ENCODE measurements around the gene HMGB1. TPM values are rescaled to one million over a fixed set of nuclear protein-coding genes. Genes with fewer than 3 reads are reported as not detected.

The HMGB1 gene
- total and polyA plus RNA-seq, 2 experiments from 2014 or later = 727 to 2,970 TPM

DNA sequence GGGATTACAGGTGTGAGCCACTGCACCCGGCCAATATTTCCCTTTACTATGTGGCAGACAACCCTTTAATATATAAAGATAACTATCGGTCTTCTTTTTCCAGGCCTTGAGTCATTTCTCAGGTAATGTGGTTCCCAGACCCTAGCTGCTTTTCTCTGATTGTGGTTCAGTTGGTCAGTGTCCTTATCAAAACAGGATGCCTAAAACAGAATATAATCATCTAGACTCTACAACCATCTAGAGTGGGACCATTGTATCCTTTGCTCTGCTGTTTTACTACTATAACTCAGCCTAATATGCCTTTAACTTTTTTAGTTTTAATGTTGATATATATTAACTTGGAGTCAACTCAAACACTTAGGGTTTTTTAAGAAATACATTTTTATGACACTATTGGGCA, 30.0 kb upstream of the HMGB1 start:
- Histone ChIP-seq H3F3A (replicated peaks; ENCODE audit: low read depth) (no peaks in the 10 kb centered on the region), H4K20me1 (replicated peaks; ENCODE audit: insufficient read depth) (no peaks in the 10 kb centered on the region), H3K4me3 (no peak overlapping the region), H3K27ac (ENCODE audit: low read depth) (no peak overlapping the region), H3K27me3 (ENCODE audit: insufficient read depth) (no peaks in the 10 kb centered on the region), H3K4me1 (ENCODE audit: insufficient read depth) (no peaks in the 10 kb centered on the region), H3K79me2 (replicated peaks; ENCODE audit: insufficient read depth) (no peaks in the 10 kb centered on the region), H3K9me2 (ENCODE audit: insufficient read depth) (no peaks in the 10 kb centered on the region), H2AFZ (no peak overlapping the region; the same call in 1 of the 2 replicates), H3K36me3 (ENCODE audit: insufficient read depth) (no peaks in the 10 kb centered on the region), H3K4me2 (no peak overlapping the region)
- H3K4me3 Mint-ChIP-seq = no peak overlapping the region
- no peaks in the 10 kb centered on the region for H3K9me3 Mint-ChIP-seq
- peaks cover 3% of the 10 kb centered on the region; the same call in 2 of the 3 replicates for H3K4me1 Mint-ChIP-seq
- TF ChIP-seq NANOG (IDR thresholded peaks at IDR 0.05; ENCODE audit: borderline replicate concordance) (no peak), STAT1 (IDR thresholded peaks at IDR 0.05; ENCODE audit: unreplicated experiment) (no peak), ZNF114 (CRISPR knock-in tag; IDR thresholded peaks at IDR 0.05) (no peak), EZH2 (IDR thresholded peaks at IDR 0.05; ENCODE audit: low read depth, unreplicated experiment) (no peak), POLR2AphosphoS5 (IDR thresholded peaks at IDR 0.05; ENCODE audit: low read depth) (no peak), JUNB (IDR thresholded peaks at IDR 0.05; ENCODE audit: unreplicated experiment) (no peak), ZNF331 (CRISPR knock-in tag; IDR thresholded peaks at IDR 0.05; ENCODE audit: low read depth) (no peak), EZH2phosphoT487 (IDR thresholded peaks at IDR 0.05; ENCODE audit: unreplicated experiment) (no peak), CREB1 (CRISPR knock-in tag; IDR thresholded peaks at IDR 0.05; ENCODE audit: low read depth) (no peak)
- TF ChIP-seq, protein P1, sequence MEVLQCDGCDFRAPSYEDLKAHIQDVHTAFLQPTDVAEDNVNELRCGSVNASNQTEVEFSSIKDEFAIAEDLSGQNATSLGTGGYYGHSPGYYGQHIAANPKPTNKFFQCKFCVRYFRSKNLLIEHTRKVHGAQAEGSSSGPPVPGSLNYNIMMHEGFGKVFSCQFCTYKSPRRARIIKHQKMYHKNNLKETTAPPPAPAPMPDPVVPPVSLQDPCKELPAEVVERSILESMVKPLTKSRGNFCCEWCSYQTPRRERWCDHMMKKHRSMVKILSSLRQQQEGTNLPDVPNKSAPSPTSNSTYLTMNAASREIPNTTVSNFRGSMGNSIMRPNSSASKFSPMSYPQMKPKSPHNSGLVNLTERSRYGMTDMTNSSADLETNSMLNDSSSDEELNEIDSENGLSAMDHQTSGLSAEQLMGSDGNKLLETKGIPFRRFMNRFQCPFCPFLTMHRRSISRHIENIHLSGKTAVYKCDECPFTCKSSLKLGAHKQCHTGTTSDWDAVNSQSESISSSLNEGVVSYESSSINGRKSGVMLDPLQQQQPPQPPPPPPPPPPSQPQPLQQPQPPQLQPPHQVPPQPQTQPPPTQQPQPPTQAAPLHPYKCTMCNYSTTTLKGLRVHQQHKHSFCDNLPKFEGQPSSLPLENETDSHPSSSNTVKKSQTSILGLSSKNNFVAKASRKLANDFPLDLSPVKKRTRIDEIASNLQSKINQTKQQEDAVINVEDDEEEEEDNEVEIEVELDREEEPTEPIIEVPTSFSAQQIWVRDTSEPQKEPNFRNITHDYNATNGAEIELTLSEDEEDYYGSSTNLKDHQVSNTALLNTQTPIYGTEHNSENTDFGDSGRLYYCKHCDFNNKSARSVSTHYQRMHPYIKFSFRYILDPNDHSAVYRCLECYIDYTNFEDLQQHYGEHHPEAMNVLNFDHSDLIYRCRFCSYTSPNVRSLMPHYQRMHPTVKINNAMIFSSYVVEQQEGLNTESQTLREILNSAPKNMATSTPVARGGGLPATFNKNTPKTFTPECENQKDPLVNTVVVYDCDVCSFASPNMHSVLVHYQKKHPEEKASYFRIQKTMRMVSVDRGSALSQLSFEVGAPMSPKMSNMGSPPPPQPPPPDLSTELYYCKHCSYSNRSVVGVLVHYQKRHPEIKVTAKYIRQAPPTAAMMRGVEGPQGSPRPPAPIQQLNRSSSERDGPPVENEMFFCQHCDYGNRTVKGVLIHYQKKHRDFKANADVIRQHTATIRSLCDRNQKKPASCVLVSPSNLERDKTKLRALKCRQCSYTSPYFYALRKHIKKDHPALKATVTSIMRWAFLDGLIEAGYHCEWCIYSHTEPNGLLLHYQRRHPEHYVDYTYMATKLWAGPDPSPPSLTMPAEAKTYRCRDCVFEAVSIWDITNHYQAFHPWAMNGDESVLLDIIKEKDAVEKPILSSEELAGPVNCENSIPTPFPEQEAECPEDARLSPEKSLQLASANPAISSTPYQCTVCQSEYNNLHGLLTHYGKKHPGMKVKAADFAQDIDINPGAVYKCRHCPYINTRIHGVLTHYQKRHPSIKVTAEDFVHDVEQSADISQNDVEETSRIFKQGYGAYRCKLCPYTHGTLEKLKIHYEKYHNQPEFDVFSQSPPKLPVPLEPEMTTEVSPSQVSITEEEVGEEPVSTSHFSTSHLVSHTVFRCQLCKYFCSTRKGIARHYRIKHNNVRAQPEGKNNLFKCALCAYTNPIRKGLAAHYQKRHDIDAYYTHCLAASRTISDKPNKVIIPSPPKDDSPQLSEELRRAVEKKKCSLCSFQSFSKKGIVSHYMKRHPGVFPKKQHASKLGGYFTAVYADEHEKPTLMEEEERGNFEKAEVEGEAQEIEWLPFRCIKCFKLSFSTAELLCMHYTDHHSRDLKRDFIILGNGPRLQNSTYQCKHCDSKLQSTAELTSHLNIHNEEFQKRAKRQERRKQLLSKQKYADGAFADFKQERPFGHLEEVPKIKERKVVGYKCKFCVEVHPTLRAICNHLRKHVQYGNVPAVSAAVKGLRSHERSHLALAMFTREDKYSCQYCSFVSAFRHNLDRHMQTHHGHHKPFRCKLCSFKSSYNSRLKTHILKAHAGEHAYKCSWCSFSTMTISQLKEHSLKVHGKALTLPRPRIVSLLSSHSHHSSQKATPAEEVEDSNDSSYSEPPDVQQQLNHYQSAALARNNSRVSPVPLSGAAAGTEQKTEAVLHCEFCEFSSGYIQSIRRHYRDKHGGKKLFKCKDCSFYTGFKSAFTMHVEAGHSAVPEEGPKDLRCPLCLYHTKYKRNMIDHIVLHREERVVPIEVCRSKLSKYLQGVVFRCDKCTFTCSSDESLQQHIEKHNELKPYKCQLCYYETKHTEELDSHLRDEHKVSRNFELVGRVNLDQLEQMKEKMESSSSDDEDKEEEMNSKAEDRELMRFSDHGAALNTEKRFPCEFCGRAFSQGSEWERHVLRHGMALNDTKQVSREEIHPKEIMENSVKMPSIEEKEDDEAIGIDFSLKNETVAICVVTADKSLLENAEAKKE (CRISPR knock-in tag; IDR thresholded peaks at IDR 0.05) = no peak
- TF ChIP-seq, protein P2, sequence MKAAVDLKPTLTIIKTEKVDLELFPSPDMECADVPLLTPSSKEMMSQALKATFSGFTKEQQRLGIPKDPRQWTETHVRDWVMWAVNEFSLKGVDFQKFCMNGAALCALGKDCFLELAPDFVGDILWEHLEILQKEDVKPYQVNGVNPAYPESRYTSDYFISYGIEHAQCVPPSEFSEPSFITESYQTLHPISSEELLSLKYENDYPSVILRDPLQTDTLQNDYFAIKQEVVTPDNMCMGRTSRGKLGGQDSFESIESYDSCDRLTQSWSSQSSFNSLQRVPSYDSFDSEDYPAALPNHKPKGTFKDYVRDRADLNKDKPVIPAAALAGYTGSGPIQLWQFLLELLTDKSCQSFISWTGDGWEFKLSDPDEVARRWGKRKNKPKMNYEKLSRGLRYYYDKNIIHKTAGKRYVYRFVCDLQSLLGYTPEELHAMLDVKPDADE (IDR thresholded peaks at IDR 0.05) = no peak
- TF ChIP-seq, protein P3, sequence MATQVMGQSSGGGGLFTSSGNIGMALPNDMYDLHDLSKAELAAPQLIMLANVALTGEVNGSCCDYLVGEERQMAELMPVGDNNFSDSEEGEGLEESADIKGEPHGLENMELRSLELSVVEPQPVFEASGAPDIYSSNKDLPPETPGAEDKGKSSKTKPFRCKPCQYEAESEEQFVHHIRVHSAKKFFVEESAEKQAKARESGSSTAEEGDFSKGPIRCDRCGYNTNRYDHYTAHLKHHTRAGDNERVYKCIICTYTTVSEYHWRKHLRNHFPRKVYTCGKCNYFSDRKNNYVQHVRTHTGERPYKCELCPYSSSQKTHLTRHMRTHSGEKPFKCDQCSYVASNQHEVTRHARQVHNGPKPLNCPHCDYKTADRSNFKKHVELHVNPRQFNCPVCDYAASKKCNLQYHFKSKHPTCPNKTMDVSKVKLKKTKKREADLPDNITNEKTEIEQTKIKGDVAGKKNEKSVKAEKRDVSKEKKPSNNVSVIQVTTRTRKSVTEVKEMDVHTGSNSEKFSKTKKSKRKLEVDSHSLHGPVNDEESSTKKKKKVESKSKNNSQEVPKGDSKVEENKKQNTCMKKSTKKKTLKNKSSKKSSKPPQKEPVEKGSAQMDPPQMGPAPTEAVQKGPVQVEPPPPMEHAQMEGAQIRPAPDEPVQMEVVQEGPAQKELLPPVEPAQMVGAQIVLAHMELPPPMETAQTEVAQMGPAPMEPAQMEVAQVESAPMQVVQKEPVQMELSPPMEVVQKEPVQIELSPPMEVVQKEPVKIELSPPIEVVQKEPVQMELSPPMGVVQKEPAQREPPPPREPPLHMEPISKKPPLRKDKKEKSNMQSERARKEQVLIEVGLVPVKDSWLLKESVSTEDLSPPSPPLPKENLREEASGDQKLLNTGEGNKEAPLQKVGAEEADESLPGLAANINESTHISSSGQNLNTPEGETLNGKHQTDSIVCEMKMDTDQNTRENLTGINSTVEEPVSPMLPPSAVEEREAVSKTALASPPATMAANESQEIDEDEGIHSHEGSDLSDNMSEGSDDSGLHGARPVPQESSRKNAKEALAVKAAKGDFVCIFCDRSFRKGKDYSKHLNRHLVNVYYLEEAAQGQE (IDR thresholded peaks at IDR 0.05; ENCODE audit: unreplicated experiment) = no peak
- TF ChIP-seq, protein P4, sequence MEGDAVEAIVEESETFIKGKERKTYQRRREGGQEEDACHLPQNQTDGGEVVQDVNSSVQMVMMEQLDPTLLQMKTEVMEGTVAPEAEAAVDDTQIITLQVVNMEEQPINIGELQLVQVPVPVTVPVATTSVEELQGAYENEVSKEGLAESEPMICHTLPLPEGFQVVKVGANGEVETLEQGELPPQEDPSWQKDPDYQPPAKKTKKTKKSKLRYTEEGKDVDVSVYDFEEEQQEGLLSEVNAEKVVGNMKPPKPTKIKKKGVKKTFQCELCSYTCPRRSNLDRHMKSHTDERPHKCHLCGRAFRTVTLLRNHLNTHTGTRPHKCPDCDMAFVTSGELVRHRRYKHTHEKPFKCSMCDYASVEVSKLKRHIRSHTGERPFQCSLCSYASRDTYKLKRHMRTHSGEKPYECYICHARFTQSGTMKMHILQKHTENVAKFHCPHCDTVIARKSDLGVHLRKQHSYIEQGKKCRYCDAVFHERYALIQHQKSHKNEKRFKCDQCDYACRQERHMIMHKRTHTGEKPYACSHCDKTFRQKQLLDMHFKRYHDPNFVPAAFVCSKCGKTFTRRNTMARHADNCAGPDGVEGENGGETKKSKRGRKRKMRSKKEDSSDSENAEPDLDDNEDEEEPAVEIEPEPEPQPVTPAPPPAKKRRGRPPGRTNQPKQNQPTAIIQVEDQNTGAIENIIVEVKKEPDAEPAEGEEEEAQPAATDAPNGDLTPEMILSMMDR (conservative IDR thresholded peaks at IDR 0.05; ENCODE audit: low read depth in 2 of 2) = no peak
- H3K27ac Mint-ChIP-seq = no peak overlapping the region
- H3K27me3 Mint-ChIP-seq (ENCODE audit: insufficient read depth, low read depth, poor library complexity) = peaks cover 2% of the 10 kb centered on the region
- ATAC-seq = no peak
- no peaks in the 10 kb centered on the region for H3K36me3 Mint-ChIP-seq (ENCODE audit: low read depth)
- DNase-seq (ENCODE audit: low spot score) = no peak
